GM21786 (cell line): ENCODE measurements around the gene QSER1.

ENCODE experiments used
- ATAC-seq: cut with Tn5 transposase; IDR thresholded peaks from one replicate; pipeline ENCODE4 v1.9.1; 2021; ENCODE audit not compliant: unreplicated experiment

The QSER1 gene

DNA sequence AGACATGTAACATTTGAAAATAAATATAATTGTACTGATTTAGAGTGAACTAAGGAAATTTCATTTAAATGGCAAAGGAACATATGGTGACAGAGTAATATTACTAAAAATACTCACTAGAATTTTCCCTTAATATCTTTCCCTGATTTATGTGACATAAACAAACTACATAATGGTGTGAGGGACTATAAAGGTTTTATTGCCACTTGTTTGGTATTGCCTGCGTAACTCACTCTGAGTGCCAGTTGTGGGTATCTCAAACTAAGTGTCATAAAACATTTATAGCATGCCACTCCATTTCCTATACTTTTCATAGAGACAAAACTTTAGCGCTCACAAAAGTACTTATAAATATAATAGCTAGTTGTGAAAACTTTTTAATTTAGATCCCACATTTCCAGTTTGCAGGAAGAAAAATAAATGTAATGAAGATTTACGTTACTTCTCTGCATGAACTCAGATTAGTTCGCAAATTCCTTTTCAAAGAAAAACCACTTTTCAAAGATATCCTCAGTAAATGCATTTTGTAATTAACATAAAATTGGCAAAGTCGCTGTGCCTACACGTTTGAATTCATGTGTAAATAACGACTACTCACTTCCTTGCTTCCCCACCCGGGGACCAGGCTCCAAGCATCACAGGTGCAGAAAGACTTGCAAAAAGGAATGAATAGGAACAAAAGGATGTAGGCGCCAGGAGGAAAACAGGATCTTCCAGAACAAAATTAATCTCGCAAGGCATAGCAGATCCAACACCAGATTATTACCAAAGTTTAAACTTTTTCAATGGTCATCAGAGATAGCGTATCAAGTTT is 1.6 kb upstream of the QSER1 start:
- ATAC-seq: no peak

DNA sequence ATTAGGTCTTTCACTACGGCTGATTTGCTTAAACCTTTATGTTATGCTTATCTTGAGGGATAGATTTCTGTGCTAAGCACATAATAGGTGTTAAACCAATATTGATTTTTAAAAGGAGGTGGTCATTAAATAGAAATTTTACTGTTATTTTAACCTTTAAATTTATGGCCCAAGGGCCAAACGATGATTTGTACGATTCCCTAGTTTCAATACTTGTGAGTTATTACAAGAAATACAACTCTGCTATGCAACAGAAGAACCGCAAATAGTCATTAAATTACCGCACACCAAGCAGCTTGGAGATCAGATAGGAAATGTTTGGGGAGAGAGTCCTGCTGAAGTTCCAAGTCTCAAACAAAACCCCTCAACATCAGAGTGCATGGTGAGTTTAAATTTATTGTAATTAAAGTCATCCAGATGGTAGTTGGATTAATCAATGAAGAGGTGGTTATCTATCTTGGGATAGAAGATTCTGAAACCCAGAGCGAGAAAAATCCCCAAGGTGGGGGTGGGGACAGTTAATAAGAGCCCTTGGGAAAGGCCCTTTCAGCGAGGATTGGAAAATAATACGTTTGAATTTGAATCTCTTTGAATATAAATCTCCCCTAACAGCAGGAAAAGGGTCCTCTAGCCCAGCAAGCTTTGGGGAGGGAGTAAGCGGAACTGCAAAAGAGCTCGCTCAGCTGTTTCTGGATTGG is 805 bp upstream of the QSER1 start:
- no peak for ATAC-seq

DNA sequence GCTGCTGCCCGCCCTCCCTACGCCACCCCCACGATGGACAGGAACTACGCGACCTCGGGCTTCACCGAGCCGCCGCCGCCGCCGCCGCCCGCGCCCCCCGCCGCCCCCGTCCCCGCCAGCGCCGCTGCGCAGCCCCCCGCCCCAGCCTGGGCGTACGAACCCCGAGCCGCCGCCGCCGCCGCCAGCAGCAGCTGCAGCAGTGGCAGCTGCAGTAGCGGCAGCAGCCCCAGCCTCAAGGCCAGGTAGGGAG is 407 bp downstream of the QSER1 start:
- no peak for ATAC-seq

DNA sequence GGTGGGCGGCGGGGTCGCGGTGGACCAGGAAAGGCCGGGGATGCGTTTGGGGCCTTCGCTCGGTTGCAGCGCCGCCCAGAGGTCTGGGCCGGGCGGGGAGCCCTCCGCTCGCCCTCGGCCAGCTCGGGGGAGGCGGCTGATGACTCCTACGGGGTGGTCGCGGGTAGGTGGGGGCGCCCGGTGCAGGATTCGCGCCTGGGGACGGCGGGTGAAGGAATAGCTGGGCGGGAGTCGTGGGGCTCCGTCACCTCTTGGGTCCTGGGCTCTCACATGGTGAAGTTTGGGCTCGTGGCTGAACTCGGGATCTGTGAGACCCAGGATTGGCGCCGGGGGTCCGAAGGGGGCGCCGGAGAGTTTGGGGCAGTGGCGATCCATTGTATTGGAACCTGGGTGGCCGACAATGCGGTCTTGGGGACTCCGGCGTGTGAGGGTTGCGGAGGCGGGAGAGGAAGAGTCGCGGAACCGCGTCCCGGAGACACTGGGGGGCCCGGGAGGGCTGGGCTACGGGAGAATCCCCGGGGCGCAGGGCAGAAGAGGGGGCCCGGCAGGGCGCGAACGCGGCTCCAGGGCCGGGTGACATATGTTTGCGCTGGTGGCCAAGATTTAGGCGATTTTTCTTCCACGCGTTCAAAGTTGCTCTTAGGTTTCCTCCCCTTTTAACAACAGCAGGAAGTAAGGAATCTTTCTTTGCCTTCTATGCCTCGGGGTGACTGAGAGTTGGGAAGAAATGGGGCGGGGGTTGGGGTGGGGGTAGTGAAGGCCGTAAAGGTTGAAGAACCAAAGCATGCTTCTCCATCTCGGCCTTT is 935 bp downstream of the QSER1 start:
- ATAC-seq: peak; percentile 28

DNA sequence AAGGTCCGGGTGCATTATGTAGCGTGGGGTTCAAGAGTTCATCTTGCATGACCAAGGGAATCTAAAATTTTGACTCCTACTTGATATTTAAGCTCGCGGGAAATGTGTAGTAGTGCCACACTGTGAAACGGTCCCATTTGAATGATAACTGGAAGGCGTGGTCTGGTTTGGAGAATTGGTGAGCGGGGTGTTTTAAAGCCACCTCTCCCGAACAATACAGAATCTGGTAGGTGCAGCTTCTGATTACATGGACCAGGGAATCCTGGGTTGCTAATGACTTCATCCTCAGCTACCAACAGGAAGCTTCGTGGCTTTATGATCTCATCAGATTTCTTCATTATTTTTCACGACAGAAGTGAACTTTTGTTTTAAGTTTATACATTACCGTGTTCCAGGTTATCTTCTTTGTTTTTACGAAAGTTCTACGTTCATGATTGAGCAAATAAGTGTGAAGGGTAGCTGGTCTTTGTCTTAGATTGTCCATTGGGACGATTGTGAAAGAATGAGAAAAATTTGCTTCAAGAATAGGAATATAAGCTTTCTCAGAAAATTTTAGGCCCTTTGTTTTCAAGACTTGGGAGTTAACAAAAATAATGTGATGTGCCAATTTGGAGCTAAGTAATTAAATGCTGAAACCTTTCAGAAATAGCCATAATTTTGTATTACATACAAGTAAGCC is 1.7 kb downstream of the QSER1 start:
- no peak for ATAC-seq

DNA sequence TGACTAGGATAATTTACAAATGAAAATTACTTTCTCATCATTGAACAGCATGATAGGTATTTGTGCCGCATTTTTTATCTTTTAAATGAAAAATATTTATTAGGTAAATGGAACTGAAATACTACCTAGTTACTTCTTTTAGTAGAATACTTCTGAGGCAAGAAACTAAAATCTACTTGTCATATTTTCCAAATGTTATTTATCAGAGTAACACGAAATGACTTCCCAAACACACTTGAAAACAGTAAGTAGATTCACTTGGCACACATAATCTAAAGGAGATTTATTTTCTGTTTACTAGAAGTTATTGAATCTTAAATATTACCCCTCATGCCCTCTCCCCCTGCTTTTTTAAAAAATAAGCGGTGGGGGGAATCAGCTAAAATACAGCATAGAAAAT is 2.3 kb downstream of the QSER1 start:
- no peak for ATAC-seq

DNA sequence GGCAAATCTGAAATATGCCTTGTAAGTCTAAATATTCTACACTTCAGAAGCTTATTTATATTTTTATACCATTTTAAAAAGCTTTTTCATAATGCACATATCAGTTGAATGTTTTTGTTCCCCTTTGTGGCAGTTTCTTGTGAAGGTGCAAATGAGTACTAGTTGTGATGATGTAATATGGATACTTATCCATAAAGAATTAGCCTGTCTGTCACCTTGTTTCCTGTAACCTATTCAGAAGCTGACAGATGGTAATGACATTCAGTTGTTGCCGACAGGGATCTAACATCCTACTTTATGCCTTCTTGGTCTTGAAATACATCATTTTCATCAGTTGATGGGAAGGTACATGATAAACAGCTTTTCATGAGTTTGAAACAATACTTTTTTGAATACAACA is 2.9 kb downstream of the QSER1 start:
- no peak for ATAC-seq

DNA sequence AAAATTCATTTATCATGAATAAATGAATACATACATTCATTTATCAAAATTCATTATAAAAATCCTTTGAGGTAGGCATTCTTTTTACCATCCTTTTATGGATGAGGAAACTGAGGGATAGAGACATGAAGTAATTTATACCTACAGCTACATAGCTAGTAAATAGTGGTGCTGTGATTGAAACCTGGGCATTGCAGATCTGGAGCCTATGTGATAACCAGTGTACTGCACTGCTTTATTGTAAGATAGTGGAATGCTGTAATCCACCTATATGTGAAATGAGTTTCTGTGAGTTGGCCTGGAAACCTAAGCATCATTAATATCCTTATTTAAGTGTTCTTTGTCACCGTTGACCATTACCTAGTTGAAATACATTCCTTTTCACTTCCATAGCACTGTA is 4.5 kb downstream of the QSER1 start:
- ATAC-seq: no peak

DNA sequence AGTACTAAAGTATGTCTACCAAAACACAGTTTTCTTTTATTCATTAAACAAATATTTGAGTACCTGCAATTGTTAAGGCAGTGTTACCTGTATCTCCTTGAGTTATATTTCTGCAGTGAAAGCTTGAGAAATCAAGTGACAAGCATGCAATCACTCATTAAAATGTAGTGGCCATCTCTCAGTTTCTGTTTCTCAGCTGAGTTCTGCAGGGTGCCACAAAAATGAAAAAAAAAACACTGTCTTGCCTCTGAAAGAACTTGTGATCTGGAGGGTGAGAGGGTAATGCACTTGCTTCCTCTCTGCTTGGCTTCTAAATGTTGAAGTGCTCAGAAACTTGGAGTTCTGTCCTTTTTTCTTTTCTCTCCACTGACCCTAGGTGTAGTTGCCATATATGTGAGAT is 6.8 kb downstream of the QSER1 start:
- peak; percentile 90 for ATAC-seq

DNA sequence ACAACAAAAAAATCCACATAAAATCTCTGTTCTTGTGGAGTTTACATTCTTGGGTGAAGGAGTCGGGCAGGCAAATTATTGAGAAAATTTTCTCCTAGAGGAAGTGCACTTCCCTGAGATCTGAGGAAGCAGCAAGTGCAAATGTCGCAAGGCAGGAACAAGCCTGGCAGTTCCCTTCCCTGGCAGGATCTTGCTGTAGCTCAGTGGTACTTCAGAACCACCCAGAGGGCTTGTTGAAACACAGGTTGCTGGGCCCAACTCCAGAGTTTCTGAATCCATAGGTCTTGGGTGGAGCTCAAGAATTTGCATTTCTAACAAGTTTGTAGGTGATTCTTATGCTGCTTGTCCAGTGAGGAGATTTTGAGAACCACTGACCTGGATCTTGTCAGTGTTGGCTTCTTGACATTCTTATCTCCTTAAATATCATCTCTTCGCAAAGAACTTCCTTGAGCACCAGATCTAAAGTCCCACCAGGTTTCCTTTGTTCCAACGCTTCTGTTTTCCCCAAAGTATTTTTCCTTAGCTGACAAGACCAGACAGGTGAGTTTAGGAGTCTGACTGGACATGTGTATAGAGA is 9.6 kb downstream of the QSER1 start:
- ATAC-seq: no peak

DNA sequence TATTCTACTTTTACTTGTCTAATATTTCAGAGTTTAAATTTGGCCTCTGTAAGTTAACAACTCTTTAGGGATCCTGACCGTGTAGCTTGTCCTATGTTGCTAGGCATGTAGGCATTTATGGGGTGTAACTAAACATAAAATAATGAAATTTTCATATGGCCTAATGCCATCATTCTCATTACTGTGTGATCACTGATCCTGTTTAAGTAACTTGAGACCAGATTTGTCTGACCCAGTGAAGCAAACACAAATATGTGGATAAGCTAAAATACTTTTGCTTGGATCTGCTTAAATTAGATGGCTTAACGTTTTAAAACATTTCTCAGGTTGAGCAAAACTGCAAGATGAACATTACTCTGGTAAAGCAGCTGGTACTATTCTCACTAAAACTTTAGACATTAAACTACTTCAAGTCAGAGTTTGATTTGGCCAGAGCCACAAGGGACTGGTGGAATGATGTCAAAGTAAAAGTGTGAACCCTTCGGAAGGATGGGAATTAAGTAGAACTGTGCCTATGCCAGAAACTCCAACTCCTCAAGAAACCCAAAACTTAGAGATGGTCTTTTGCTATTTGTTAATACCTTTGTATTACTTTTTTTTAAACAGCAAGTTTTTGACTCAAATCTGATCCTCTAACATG is 12.5 kb downstream of the QSER1 start:
- ATAC-seq: no peak

DNA sequence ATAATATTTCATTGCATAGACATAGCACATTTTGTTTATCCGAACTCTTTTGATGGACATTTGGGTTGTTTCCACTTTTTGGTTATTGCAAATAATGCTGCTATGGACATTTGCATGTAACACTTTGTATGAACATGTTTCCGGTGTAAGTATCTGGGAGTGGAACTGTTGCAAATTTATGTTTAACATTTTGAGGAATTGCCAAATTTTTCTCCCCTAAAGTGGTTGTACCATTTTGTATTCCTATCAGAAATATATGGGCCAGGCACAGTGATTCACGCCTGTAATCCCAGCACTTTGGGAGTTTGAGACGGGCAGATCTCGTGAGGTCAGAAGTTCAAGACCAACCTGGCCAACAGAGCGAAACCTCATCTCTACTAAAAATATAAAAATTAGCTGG is 16.0 kb downstream of the QSER1 start:
- ATAC-seq: no peak

DNA sequence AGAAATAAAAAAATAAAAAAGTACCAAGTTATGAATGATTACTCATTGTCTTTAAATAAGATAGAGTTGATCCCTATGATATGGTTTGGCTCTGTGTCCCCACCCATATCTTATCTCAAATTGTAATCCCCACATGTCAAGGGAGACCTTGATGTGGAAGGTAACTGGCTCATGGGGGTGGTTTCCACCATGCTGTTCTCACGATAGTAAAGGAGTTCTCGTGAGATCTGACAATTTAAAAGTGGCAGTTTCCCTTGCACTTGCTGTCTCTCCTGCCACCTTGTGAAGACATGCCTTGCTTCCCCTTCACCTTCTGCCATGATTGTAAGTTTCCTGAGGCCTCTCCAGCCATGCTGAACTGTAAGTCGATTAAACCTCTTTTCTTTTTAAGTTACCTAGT is 18.8 kb downstream of the QSER1 start:
- no peak for ATAC-seq

DNA sequence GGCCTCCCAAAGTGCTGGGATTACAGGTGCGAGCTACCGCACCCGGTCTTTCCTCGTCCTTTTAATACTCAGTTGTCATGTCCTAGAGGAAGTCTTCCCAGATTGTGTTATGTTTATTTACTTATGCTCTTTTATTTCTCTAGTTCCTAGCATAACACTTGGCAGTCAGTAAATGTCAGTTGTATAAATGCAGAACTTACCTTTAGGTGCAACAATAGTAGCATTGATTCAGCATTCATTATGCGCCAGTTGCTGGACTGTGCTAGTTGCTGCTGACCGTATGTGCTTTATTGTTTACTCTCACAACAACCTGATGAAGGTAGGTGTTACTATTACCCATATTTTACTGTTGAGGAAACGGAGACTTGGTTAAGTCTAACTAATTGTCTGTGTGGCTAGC is 20.8 kb downstream of the QSER1 start:
- ATAC-seq: no peak

DNA sequence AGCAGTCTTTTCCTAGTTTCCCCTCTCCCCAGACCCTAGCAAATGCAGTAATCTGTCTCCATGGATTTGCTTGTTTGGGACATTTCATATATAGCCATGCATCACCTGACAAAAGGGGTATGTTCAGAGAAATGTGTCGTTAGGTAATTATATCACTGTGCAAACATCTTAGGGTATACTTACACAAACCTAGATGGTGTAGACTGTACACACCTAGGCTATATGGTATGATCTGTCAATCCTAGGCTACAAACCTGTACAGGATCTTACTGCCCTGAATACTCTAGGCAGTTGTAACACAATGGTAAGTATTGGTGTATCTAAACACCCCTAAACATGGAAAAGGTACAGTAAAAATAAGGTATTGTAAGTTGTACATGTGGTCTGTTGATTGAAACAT is 23.8 kb downstream of the QSER1 start:
- ATAC-seq: no peak

DNA sequence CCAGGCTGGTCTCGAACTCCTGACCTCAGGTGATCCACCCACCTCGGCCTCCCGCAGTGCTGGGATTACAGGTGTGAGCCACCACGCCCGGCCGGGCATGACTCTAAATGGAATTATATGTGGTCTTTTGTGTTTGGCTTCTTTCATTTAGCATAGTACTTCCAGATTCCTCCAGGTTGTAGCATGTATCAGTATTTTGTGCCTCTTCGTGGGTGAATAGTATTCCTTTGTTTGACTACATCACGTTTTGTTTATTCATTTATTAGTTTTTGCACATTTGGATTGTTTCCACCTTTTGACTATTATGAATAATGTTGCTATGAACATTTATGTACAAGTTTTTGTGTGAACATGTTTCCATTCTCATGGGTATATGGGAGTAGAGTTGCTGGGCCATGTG is 24.4 kb downstream of the QSER1 start:
- ATAC-seq: no peak

DNA sequence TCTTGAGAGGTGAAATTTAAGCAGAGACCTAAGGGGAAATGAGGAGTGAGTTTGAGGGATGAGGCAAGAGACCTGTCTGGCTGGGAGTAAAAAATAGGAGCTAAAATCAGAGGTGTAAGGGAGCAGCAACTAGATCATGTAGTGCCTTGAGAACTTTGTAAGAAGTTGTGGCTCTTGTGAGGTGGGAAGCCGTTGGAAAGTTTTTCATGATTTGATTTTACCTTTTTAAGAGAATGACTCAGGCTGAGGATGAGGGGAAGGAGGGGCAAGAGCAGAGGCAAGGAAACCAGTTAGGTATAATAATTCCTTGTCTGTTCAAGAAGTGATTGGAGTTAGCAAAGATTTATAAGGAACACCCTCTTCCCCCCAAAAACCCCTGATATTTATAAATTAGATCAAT is 25.8 kb downstream of the QSER1 start:
- ATAC-seq: no peak

DNA sequence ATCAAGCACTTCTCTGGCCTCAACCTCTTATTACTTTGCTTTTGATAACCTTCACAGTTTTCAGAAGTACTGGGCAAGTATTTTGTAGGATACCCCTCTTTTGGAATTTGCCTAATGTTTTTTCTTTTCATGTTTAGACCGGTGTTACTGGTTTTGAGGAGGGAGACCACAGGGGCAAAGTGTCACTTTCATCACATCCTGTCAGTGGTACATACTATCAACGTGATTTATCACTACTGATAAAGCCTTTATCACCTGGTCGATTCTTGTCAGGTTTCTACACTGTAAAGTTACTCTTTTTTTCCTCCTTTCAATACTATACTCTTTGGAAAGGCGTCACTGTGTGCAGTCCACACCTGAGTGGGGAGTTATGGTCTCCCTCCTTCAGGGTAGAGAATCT is 26.7 kb downstream of the QSER1 start:
- no peak for ATAC-seq

DNA sequence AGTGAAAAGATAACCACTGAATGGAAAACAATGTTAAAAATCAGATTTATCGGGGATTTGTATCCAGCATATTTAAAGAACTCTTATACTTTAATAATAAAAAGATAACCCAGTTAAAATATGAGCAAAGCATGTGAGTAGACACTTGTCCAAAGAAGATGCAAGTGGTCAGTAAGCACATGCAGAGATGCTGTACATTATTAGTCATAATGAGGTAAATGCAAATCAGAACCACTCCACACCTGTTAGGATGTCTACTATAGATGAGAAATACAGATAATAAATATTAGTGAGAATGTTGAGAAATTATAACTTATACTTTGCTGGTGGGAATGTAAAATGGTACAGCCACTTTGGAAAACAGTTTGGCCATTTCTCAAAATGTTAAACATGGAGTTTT is 28.0 kb downstream of the QSER1 start:
- ATAC-seq: no peak

DNA sequence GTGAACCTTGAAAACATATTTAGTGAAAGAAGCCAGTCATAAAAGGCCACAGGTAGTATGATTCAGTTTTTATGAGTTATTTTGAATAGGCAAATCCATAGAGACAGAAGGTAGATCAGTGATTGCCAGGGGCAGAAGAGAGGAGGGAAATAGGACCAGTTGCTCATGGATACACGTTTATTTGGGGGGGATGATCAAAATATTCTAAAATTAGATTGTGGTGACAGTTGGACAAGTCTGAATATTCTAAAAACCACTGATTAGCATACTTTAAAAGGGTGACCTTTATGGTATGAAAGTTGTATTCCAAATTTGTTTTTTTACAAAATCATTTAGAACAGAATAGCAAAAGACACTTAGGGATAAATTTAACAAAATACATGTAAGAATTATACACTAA is 28.6 kb downstream of the QSER1 start:
- no peak for ATAC-seq

DNA sequence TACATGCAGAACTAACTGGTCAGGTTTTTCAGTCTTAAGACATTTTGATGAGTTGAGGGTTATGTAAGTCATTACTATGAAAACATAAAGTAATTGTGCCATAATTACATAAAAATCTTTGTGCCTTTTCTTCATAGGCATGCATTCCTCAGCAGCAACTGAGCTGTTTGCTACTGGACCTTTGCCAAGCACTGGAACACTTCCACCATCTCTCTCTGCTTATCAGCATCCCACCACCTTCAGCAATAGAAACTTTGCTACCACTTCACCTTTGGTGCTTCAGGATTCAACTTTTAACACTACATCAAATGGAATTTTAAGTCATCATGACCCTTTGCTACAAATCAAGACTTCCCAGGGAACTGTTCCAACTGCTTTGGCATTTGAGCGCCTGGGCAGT is 39.0 kb downstream of the QSER1 start:
- no peak for ATAC-seq
